ENCODE data around the gene OGFOD3. TPM values are rescaled to one million over a fixed set of nuclear protein-coding genes. Genes with fewer than 3 reads are reported as not detected.

Gene OGFOD3
- total and polyA plus RNA-seq, 12 donors: 17.9 to 131 (median 42.0) TPM

DNA sequence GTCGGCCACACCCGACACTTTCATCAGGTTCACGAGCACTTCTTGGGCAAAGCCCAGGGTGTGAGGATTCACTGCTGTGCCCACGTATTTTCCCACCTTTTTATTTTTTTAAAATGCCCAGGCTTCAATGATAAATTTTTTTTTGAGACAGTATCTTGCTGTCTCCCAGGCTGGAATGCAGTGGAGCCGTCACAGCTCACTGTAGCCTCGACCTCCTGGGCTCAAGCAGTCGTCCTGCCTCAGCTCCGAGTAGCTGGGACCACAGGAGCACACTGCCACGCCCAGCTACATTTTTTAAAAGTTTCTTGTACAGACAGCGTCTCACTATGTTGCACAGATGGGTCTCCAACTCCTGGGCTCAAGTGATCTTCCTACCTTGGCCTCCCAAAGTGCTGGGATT lies 29.0 kb downstream of the OGFOD3 start:
- DNase-seq: no peak
- intact Hi-C loops (cut with DNase I): no loop called here
- TF ChIP-seq POLR2A (IDR thresholded peaks at IDR 0.05): no peak
- TF ChIP-seq, protein P1, sequence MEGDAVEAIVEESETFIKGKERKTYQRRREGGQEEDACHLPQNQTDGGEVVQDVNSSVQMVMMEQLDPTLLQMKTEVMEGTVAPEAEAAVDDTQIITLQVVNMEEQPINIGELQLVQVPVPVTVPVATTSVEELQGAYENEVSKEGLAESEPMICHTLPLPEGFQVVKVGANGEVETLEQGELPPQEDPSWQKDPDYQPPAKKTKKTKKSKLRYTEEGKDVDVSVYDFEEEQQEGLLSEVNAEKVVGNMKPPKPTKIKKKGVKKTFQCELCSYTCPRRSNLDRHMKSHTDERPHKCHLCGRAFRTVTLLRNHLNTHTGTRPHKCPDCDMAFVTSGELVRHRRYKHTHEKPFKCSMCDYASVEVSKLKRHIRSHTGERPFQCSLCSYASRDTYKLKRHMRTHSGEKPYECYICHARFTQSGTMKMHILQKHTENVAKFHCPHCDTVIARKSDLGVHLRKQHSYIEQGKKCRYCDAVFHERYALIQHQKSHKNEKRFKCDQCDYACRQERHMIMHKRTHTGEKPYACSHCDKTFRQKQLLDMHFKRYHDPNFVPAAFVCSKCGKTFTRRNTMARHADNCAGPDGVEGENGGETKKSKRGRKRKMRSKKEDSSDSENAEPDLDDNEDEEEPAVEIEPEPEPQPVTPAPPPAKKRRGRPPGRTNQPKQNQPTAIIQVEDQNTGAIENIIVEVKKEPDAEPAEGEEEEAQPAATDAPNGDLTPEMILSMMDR (IDR thresholded peaks at IDR 0.05): no peak
- Histone ChIP-seq H3K36me3 (replicated peaks in 1 of 2) (peaks cover 0 to 5% of the 10 kb centered on the region in 2 donors), H3K4me1 (replicated peaks in 1 of 2) (peaks cover 9 to 15% of the 10 kb centered on the region in 2 donors), H3K27ac (no peak overlapping the region), H3K27me3 (no peaks in the 10 kb centered on the region), H3K4me3 (no peak overlapping the region), H3K9me3 (replicated peaks in 1 of 3) (no peaks in the 10 kb centered on the region)
- WGBS, 4 donors: 86 to 94% (median 89%) methylated on average over 10 of the region's 10 CpGs

DNA sequence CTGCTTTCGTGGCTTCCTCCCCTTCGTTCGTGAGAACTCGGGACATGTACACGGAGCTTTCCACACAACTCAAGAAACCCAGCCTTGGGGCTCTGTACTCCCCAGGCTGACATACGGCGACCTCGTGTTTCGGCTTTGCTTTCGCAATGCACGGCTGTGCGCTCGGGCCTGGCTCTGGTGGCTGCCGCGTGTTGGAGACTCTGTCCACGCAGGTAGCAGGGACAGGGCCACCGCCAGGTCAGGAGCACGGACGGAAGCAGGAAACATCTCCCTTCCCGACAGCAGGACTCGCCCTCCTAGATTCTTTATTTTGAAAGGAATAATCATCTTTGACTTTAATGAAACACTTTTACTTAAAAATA lies 29.5 kb downstream of the OGFOD3 start:
- TF ChIP-seq POLR2A (IDR thresholded peaks at IDR 0.05): no peak
- TF ChIP-seq, protein P1 (IDR thresholded peaks at IDR 0.05): no peak

GRCh38 chr17:82388223-82388921 lies 30.0 kb downstream of the OGFOD3 start:
- H3K4me3 ChIP-seq: no peak overlapping the region
- H3K36me3 ChIP-seq (replicated peaks in 1 of 2): peaks cover 0 to 5% of the 10 kb centered on the region in 2 donors
- DNase-seq: peak; percentile 66 to 88 (median 82)
- H3K27me3 ChIP-seq: no peaks in the 10 kb centered on the region
- intact Hi-C loops (cut with DNase I): no loop called here
- no peaks in the 10 kb centered on the region for H3K9me3 ChIP-seq (replicated peaks in 1 of 3)
- WGBS, 4 donors: 57 to 78% (median 64%) methylated on average over 11 to 34 of the region's 34 CpGs
- TF ChIP-seq, protein P1 (IDR thresholded peaks at IDR 0.05): peak in 3 of 6 experiments; percentile 7 to 29 (median 11)
- no peak for TF ChIP-seq POLR2A (IDR thresholded peaks at IDR 0.05)
- H3K27ac ChIP-seq: no peak overlapping the region
- H3K4me1 ChIP-seq (replicated peaks in 1 of 2): peaks cover 9 to 17% of the 10 kb centered on the region in 2 donors

More for the DNA sequence above, 29.5 kb downstream of the OGFOD3 start:
- H3K36me3 ChIP-seq (replicated peaks in 1 of 2): peaks cover 0 to 5% of the 10 kb centered on the region in 2 donors
- no peaks in the 10 kb centered on the region for H3K27me3 ChIP-seq
- H3K4me3 ChIP-seq: no peak overlapping the region
- H3K9me3 ChIP-seq (replicated peaks in 1 of 3): no peaks in the 10 kb centered on the region
- no peak for DNase-seq
- no peak overlapping the region for H3K27ac ChIP-seq
- 81 to 85% (median 83%) methylated on average over 18 to 21 of the region's 21 CpGs for WGBS, 4 donors
- intact Hi-C loops (cut with DNase I): no loop called here
- peaks cover 9 to 17% of the 10 kb centered on the region in 2 donors for H3K4me1 ChIP-seq (replicated peaks in 1 of 2)

DNA sequence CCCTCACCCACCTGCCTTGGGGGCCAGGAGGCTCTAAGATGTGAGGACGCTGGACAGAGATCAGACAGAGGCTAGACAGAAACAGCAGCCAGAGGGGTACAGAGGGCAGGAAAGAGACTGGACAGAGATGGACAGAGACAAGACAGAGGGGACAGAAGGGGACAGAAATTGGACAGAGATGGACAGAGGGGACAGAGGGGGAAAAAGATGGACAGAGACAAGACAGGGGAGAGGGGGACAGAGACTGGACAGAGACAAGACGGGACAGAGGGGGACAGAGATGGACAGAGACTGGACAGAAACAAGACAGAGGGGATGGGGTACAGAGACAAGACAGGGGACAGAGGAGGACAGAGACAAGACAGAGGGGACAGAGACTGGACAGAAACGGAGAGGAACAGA lies 30.7 kb downstream of the OGFOD3 start:
- Histone ChIP-seq H3K4me1 (replicated peaks in 1 of 2) (peaks cover 9 to 17% of the 10 kb centered on the region in 2 donors), H3K9me3 (replicated peaks in 1 of 3) (no peaks in the 10 kb centered on the region), H3K27ac (no peak overlapping the region), H3K4me3 (no peak overlapping the region), H3K27me3 (no peaks in the 10 kb centered on the region), H3K36me3 (replicated peaks in 1 of 2) (peaks cover 0 to 5% of the 10 kb centered on the region in 2 donors)
- intact Hi-C loops (cut with DNase I): no loop called here
- 51 to 63% (median 58%) methylated on average over 3 of the region's 3 CpGs for WGBS, 4 donors
- TF ChIP-seq, protein P1 (IDR thresholded peaks at IDR 0.05): no peak
- TF ChIP-seq POLR2A (IDR thresholded peaks at IDR 0.05): no peak
- DNase-seq: no peak
